ENCODE measurements around the gene MLLT3.

MLLT3 gene

DNA sequence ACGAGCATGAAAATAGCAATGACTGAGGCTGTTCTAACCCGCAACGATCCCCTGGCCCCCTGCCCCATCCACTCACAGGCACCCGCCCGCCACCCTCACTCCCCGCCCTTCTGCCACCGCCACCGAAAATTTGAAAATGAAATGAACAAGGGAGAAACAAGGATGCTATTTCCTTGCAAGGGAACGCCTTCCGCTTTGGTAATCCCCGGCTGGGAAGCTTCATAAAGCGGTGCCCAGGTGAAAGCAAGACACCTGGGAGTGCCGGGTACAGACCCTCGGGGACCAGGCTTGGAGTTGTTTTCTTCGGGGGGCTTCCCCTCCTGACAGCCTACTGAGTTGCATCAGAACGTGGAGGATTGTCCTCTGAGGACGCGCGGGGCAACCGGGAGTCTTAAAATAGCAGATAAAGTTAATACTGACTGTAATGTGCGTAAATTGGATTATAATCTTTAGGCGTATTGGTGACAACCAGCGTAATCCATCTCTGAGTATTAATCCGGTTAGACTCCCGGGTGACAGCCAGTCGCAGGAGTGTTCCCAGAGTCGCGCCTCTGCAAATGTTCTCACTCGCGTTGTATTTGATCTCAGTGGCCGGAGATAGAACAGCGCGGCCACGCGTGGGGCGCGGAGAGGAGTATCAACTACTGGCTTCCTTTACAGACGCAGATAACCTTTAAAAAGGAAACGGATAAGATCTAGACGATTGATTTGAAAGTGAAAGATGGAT is 885 bp upstream of the MLLT3 start:
- H3K4me1 ChIP-seq: peaks cover 5% of the 10 kb centered on the region; the same call in 1 of the 2 replicates
- no peaks in the 10 kb centered on the region for H3K9me3 ChIP-seq
- H3K36me3 ChIP-seq: no peaks in the 10 kb centered on the region
- peak overlapping the region; percentile 86 for H3K4me3 ChIP-seq (ENCODE audit: low read depth, low read length)
- no peaks in the 10 kb centered on the region for H3K27me3 ChIP-seq
- no peak for DNase-seq
- no peak for TF ChIP-seq CTCF (IDR thresholded peaks at IDR 0.05; ENCODE audit: low read depth, low read length)

DNA sequence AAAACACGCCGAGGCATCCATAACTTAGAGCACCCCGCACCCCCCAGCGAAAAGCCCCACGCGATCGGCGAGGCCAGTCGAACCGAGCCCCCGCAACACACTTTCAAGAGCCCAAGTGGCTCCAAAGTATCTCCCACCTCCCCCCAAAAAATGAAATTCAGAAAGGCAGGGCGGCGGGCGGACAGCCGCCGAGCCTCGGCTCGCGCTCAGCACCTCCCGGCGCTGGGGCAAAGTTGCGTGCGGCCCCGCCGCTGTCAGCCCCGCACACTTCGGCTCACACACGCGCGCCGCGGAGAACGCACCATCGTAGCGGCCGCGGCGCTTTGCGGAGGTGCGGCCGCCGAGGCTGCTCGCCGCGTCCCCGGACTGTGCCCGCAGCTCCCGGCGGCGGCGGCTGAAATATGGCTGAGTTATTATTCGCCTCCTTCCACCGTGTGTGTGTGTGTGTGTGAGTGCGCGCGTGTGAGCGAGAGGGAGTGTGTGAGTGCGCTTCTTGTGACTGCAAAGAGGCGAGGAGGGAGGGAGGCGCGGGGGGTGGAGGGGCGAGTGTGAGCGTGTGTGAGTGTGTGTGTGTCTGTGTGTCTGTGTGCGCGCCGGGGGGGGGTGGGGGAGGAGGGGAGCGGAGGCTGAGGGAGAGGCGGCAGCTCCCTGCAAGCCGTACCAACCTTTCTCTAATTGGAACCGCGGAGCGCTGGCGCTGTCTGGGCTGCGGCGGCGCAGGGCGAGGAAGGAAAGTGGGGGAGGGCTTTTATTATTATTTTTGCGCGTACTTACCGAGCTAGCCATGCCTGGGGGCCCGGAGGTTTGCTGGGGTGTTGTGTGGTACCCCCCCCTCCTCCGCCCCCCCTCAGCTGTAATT is 599 bp downstream of the MLLT3 start:
- TF ChIP-seq CTCF (IDR thresholded peaks at IDR 0.05; ENCODE audit: low read depth, low read length): no peak
- H3K9me3 ChIP-seq: no peaks in the 10 kb centered on the region
- H3K4me1 ChIP-seq: peaks cover 8% of the 10 kb centered on the region; the same call in 1 of the 2 replicates
- H3K27me3 ChIP-seq: no peaks in the 10 kb centered on the region
- H3K36me3 ChIP-seq: no peaks in the 10 kb centered on the region
- peak; percentile 70 for DNase-seq
- peak overlapping the region; percentile 86 for H3K4me3 ChIP-seq (ENCODE audit: low read depth, low read length)

GRCh38 chr9:20620650-20621470 is 1.4 kb downstream of the MLLT3 start:
- Histone ChIP-seq H3K36me3 (no peaks in the 10 kb centered on the region), H3K4me3 (ENCODE audit: low read depth, low read length) (peak overlapping the region; percentile 86), H3K27me3 (no peaks in the 10 kb centered on the region), H3K9me3 (no peaks in the 10 kb centered on the region), H3K4me1 (peaks cover 9% of the 10 kb centered on the region; the same call in 1 of the 2 replicates)
- DNase-seq: peak; percentile 18
- TF ChIP-seq CTCF (IDR thresholded peaks at IDR 0.05; ENCODE audit: low read depth, low read length): no peak

- no peaks in the 10 kb centered on the region for H3K27me3 ChIP-seq
- H3K4me1 ChIP-seq: peaks cover 9% of the 10 kb centered on the region; the same call in 1 of the 2 replicates
- DNase-seq: no peak
- no peak for TF ChIP-seq CTCF (IDR thresholded peaks at IDR 0.05; ENCODE audit: low read depth, low read length)
- no peak overlapping the region for H3K4me3 ChIP-seq (ENCODE audit: low read depth, low read length)
- no peaks in the 10 kb centered on the region for H3K9me3 ChIP-seq
- no peaks in the 10 kb centered on the region for H3K36me3 ChIP-seq
Measured at GRCh38 chr9:20619487-20620200, 2.7 kb downstream of the MLLT3 start.

GRCh38 chr9:20618361-20618802 is 3.9 kb downstream of the MLLT3 start:
- no peak for DNase-seq
- H3K4me1 ChIP-seq: peaks cover 9% of the 10 kb centered on the region; the same call in 1 of the 2 replicates
- no peak for TF ChIP-seq CTCF (IDR thresholded peaks at IDR 0.05; ENCODE audit: low read depth, low read length)
- H3K27me3 ChIP-seq: no peaks in the 10 kb centered on the region
- H3K9me3 ChIP-seq: no peaks in the 10 kb centered on the region
- H3K36me3 ChIP-seq: no peaks in the 10 kb centered on the region
- H3K4me3 ChIP-seq (ENCODE audit: low read depth, low read length): no peak overlapping the region

All from BE2C (cell line).